Epithelial cell of proximal tubule (primary cell): Measurements from ENCODE around the gene AXIN1. TPM values are rescaled to one million over a fixed set of nuclear protein-coding genes. Genes with fewer than 3 reads are reported as not detected.

Experiments
- DNase-seq: peaks from one replicate; pipeline ENCODE4 v3.0.0-alpha.2; 2011; ENCODE audit warnings: low read depth
- H3K4me3 ChIP-seq: 2 replicates; pipeline ENCODE4 v1.5.1; 2011; ENCODE audit warnings: low read depth, mild to moderate bottlenecking, low read length
- total RNA-seq: library from RNA; depleted of rRNA; stranded (reverse); fragments of >200 nt; gene quantifications from 2 replicates; pipeline ENCODE4 v1.2.3, GENCODE V29; 2015
- TF ChIP-seq, protein P1 (sequence below): conservative IDR thresholded peaks from 2 replicates; pipeline ENCODE4 v1.5.1; 2012; ENCODE audit warnings: low read depth, mild to moderate bottlenecking, low read length

AXIN1 gene
- total RNA-seq, 1 donor from 2014 or later, result 36.0 TPM

DNA sequence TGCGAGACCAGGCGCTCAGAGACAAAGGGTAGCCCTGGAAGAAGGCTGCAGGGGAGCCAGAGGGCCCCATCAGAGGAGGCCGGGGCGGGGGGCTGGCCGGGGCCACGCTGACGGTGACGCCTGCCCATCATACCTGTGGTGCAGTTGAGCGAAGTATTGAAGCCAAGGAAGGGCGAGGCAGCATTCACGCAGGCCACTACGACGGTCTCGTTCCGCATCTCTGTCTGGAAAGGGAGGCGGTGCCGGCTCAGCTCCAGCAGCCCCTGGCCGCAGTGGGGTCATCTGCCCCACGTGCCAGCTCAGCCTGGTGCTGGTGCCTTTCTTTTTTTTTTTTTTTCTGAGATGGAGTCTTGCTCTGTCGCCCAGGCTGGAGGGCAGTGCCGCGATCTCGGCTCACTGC, 22.7 kb upstream of the AXIN1 start:
- TF ChIP-seq, protein P1, sequence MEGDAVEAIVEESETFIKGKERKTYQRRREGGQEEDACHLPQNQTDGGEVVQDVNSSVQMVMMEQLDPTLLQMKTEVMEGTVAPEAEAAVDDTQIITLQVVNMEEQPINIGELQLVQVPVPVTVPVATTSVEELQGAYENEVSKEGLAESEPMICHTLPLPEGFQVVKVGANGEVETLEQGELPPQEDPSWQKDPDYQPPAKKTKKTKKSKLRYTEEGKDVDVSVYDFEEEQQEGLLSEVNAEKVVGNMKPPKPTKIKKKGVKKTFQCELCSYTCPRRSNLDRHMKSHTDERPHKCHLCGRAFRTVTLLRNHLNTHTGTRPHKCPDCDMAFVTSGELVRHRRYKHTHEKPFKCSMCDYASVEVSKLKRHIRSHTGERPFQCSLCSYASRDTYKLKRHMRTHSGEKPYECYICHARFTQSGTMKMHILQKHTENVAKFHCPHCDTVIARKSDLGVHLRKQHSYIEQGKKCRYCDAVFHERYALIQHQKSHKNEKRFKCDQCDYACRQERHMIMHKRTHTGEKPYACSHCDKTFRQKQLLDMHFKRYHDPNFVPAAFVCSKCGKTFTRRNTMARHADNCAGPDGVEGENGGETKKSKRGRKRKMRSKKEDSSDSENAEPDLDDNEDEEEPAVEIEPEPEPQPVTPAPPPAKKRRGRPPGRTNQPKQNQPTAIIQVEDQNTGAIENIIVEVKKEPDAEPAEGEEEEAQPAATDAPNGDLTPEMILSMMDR, result no peak
- no peak overlapping the region for H3K4me3 ChIP-seq
- no peak for DNase-seq

- TF ChIP-seq, protein P1, result no peak
- no peak overlapping the region for H3K4me3 ChIP-seq
- DNase-seq, result no peak
Observed at GRCh38 chr16:374616-374926, 22.0 kb upstream of the AXIN1 start.

GRCh38 chr16:373848-374615, 21.5 kb upstream of the AXIN1 start:
- H3K4me3 ChIP-seq, result no peak overlapping the region
- DNase-seq, result no peak
- TF ChIP-seq, protein P1, result no peak

DNA sequence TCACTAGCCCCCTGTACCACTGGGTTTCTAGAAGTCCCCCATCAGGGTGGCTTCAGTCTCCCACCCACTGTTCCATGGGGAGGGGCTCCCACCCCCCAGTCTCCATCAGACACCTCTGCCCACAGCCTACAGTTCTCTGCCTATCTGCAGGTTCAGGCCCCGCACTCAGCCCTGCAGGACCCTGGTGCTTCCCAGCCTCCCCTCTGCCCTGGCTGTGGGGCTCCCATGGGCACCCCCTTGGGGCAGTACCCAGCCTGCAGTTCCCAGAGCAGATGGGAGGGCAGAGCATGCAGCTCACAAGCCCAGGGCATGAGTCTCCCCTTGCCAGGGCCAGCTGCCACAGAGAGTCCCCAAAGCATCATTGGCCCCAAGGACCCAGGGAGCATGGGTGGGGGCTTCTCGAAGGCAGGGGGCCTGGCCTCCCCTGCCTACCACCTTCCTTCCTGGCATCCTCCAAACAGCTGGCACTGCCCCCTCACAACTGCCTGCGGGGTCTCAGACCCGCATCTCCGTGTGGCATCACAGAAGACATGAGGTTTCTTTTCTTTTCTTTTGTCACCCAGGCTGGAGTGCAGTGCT, 20.6 kb upstream of the AXIN1 start:
- H3K4me3 ChIP-seq, result no peak overlapping the region
- TF ChIP-seq, protein P1, result no peak
- no peak for DNase-seq

DNA sequence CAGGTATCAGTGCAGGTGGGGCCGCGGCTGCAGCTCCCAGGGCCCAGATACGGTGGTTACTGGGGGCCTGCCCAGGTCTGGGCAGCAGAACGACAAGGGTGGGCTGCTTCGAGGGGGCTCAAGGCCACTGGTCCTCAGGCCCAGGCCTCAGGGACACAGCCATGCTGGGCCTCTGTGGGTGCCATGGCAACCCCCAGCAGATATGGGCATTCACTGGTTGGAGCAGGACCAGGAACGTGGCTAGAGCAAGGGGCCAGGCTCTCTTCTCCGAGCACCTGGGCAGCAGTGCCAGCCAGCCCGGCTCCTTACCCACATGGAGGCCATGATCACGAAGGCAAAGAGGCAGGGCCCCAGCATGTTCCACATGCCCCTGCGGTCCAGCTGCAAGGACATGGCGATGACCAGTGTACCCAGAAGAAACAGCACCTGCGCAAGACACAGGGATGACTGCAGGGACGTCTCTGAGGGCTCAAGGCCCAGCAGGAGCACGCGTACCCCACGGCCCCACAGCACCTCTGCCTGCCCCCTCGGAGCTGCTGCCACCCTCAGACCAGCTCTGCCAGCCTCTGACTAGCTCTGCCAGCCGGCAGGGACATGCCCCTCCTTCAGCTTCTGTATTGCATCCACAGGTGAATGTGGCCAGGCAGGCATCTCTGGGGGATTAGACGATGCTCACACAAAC, 19.9 kb upstream of the AXIN1 start:
- TF ChIP-seq, protein P1, result no peak
- H3K4me3 ChIP-seq, result no peak overlapping the region
- DNase-seq, result no peak

DNA sequence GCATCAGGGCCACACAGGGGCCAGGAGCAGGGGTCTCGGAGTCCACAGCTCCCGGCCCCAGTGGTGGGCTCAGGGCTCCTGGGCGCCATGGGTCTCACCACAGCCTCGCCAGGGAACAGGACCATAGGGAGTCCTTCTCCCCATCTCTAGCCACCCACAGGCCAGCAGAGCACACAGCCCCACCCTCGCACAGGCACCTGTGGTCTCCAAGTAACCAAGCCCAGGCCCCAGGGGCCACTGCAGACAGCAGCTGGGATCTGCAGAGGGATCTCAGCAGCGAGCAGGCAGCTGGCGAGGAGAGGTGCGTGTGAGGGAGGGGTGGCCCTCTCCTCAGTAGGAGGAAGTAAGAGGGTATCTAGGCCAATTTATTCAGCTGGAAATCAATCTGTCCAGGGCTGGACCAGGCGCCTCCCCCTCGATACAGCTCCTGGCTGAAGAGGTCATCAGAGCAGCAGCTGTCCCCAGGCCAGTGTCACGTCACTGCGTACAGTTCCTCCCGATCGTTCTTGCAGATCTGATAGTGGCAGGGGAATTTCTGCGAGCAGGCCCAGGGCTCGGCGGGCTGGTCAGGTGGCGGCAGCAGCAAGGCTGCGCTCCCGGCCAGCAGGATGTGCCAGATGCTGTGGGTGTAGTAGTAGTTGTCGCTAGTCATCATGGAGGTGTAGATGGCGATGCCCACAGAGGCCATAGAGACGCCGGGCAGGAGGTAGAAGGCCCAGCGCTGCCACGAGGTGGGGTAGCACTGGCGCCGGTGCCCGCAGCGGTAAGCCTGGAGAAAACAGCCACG, 19.2 kb upstream of the AXIN1 start:
- no peak overlapping the region for H3K4me3 ChIP-seq
- TF ChIP-seq, protein P1, result no peak
- no peak for DNase-seq
